GM23338 (cell line): ENCODE measurements around the gene UNC45B. TPM values are rescaled to one million over a fixed set of nuclear protein-coding genes. Genes with fewer than 3 reads are reported as not detected.

Experiments
- ATAC-seq: fragments of 200-7000 bp; cut with Tn5 transposase; 3 replicates; pipeline ENCODE4 v1.9.1; 2020
- DNase-seq: peaks from one replicate; pipeline ENCODE4 v3.0.0-alpha.2; 2015; ENCODE audit warnings: low spot score
- H2AFZ ChIP-seq: fragments of 200-600 bp; sonication (generic); 2 replicates; pipeline ENCODE4 v1.8.0; 2016; ENCODE audit warnings: antibody characterized with exemption, mild to moderate bottlenecking, moderate library complexity
- H3F3A ChIP-seq: fragments of 200-600 bp; sonication (generic); replicated peaks from 2 replicates; pipeline ENCODE4 v1.8.0; 2017; ENCODE audit warnings: antibody characterized with exemption, mixed run types, low read depth
- H3K27ac ChIP-seq: fragments of 200-600 bp; sonication (generic); 2 replicates; pipeline ENCODE4 v1.6.1; 2016; ENCODE audit warnings: low read depth
- H3K27me3 ChIP-seq: fragments of 200-600 bp; sonication (generic); 2 replicates; pipeline ENCODE4 v1.8.0; 2016; ENCODE audit warnings: mild to moderate bottlenecking, mixed run types, moderate library complexity; ENCODE audit not compliant: insufficient read depth
- H3K36me3 ChIP-seq: fragments of 200-600 bp; sonication (generic); 2 replicates; pipeline ENCODE4 v1.8.0; 2016; ENCODE audit warnings: mild to moderate bottlenecking; ENCODE audit not compliant: insufficient read depth
- H3K4me1 ChIP-seq: fragments of 200-600 bp; sonication (generic); 2 replicates; pipeline ENCODE4 v1.8.0; 2016; ENCODE audit warnings: mild to moderate bottlenecking, moderate library complexity; ENCODE audit not compliant: insufficient read depth
- H3K4me2 ChIP-seq: fragments of 200-600 bp; sonication (generic); 2 replicates; pipeline ENCODE4 v1.7.1; 2017; ENCODE audit warnings: mixed run types
- H3K4me3 ChIP-seq: fragments of 200-600 bp; sonication (generic); 2 replicates; pipeline ENCODE4 v1.6.1; 2016; ENCODE audit warnings: mixed run types
- H3K79me2 ChIP-seq: fragments of 200-600 bp; sonication (generic); replicated peaks from 2 replicates; pipeline ENCODE4 v1.8.0; 2017; ENCODE audit warnings: mild to moderate bottlenecking; ENCODE audit not compliant: insufficient read depth
- H3K9me2 ChIP-seq: fragments of 200-600 bp; sonication (generic); 2 replicates; pipeline ENCODE4 v1.8.0; 2017; ENCODE audit not compliant: insufficient read depth
- H4K20me1 ChIP-seq: fragments of 200-600 bp; sonication (generic); replicated peaks from 2 replicates; pipeline ENCODE4 v1.8.0; 2017; ENCODE audit warnings: mild to moderate bottlenecking; ENCODE audit not compliant: insufficient read depth
- H3K27ac Mint-ChIP-seq: 2 replicates; pipeline ENCODE4 v1.8.0; 2020; ENCODE audit warnings: inconsistent platforms, mild to moderate bottlenecking, moderate library complexity, mixed read lengths
- H3K27me3 Mint-ChIP-seq: 3 replicates; pipeline ENCODE4 v1.8.0; 2022; ENCODE audit warnings: low read depth, mild to moderate bottlenecking, moderate library complexity, mixed read lengths, inconsistent platforms; ENCODE audit not compliant: insufficient read depth, poor library complexity
- H3K36me3 Mint-ChIP-seq: 3 replicates; pipeline ENCODE4 v1.8.0; 2021; ENCODE audit warnings: low read depth, mild to moderate bottlenecking, inconsistent platforms, moderate library complexity, mixed read lengths
- H3K4me1 Mint-ChIP-seq: 3 replicates; pipeline ENCODE4 v1.8.0; 2020; ENCODE audit warnings: mild to moderate bottlenecking, inconsistent platforms, mixed read lengths
- H3K4me3 Mint-ChIP-seq: 3 replicates; pipeline ENCODE4 v1.8.0; 2021; ENCODE audit warnings: moderate library complexity, mild to moderate bottlenecking, inconsistent platforms, mixed read lengths
- H3K9me3 Mint-ChIP-seq: 3 replicates; pipeline ENCODE4 v1.8.0; 2020; ENCODE audit warnings: moderate library complexity, mild to moderate bottlenecking, inconsistent platforms, mixed read lengths
- CREB1 ChIP-seq: fragments of 250-450 bp; sonication (Bioruptor Pico); IDR thresholded peaks from 2 replicates; pipeline ENCODE4 v1.5.0; 2020; ENCODE audit warnings: low read depth, mild to moderate bottlenecking, moderate library complexity
- CTCF ChIP-seq, 2 experiments: fragments of 200-600 bp in 1 of 2; sonication (generic) in 1 of 2; conservative IDR thresholded peaks; 2 replicates each; pipeline versions ENCODE4 v1.5.1 to v1.6.1; 2016 to 2017; ENCODE audit warnings: antibody characterized with exemption in 2 of 2, low read depth in 2 of 2, mild to moderate bottlenecking in 2 of 2, moderate library complexity in 1 of 2
- ETS1 ChIP-seq: IDR thresholded peaks from 2 replicates; pipeline ENCODE4 v1.6.1; 2016; ENCODE audit warnings: antibody characterized with exemption
- EZH2 ChIP-seq: fragments of 200-600 bp; sonication (generic); IDR thresholded peaks from one replicate; pipeline ENCODE4 v1.8.0; 2017; ENCODE audit warnings: antibody characterized with exemption, mild to moderate bottlenecking, low read depth; ENCODE audit not compliant: unreplicated experiment
- EZH2phosphoT487 ChIP-seq: fragments of 200-600 bp; sonication (generic); IDR thresholded peaks from one replicate; pipeline ENCODE4 v1.8.1; 2018; ENCODE audit warnings: antibody characterized with exemption; ENCODE audit not compliant: unreplicated experiment
- JUNB ChIP-seq: IDR thresholded peaks from one replicate; pipeline ENCODE4 v1.6.1; 2016; ENCODE audit warnings: antibody characterized with exemption; ENCODE audit not compliant: unreplicated experiment
- NANOG ChIP-seq: IDR thresholded peaks from 2 replicates; pipeline ENCODE4 v1.6.1; 2016; ENCODE audit warnings: antibody characterized with exemption, borderline replicate concordance
- POLR2AphosphoS5 ChIP-seq: IDR thresholded peaks from 2 replicates; pipeline ENCODE4 v1.6.1; 2016; ENCODE audit warnings: antibody characterized with exemption, low read depth
- REST ChIP-seq: IDR thresholded peaks from one replicate; pipeline ENCODE4 v1.6.1; 2018; ENCODE audit warnings: antibody characterized with exemption; ENCODE audit not compliant: unreplicated experiment
- STAT1 ChIP-seq: IDR thresholded peaks from one replicate; pipeline ENCODE4 v1.6.1; 2016; ENCODE audit warnings: antibody characterized with exemption; ENCODE audit not compliant: unreplicated experiment
- ZNF114 ChIP-seq: fragments of 250-450 bp; sonication (Bioruptor Pico); IDR thresholded peaks from 2 replicates; pipeline ENCODE4 v1.5.0; 2020; ENCODE audit warnings: mild to moderate bottlenecking, moderate library complexity
- ZNF331 ChIP-seq: fragments of 250-450 bp; sonication (Bioruptor Pico); IDR thresholded peaks from 2 replicates; pipeline ENCODE4 v1.5.0; 2020; ENCODE audit warnings: low read depth, mild to moderate bottlenecking, moderate library complexity
- ZNF462 ChIP-seq: fragments of 250-450 bp; sonication (Bioruptor Pico); IDR thresholded peaks from 2 replicates; pipeline ENCODE4 v1.5.0; 2020; ENCODE audit warnings: mild to moderate bottlenecking, moderate library complexity
- polyA plus RNA-seq: library from polyadenylated mRNA; unstranded; fragments of >200 nt; fragmentation: Nextera tagmentation; extraction: Ambion mirVana; gene quantifications from 2 replicates; pipeline ENCODE4 v1.2.1, GENCODE V29; 2016
- total RNA-seq: library from RNA; depleted of rRNA; stranded (reverse); fragments of >200 nt; shearing (Covaris generic); gene quantifications from 2 replicates; pipeline ENCODE4 v1.2.3, GENCODE V29; 2014

UNC45B gene
- total and polyA plus RNA-seq, 2 experiments from 2014 or later, result 0.03 TPM; not detected in 1

- Mint-ChIP-seq H3K4me3 (no peak overlapping the region), H3K36me3 (no peaks in the 10 kb centered on the region), H3K27ac (no peak overlapping the region), H3K27me3 (peaks cover 6% of the 10 kb centered on the region), H3K4me1 (no peaks in the 10 kb centered on the region), H3K9me3 (no peaks in the 10 kb centered on the region)
- no peak for DNase-seq
- no peak for ATAC-seq
- H3K4me2 ChIP-seq, result no peak overlapping the region
- no peaks in the 10 kb centered on the region for H3F3A ChIP-seq
- H3K27ac ChIP-seq, result no peak overlapping the region
- no peak overlapping the region for H2AFZ ChIP-seq
- H3K36me3 ChIP-seq, result no peaks in the 10 kb centered on the region
- H3K4me1 ChIP-seq, result no peaks in the 10 kb centered on the region; the same call in 1 of the 2 replicates
- peaks cover 5% of the 10 kb centered on the region; the same call in 1 of the 2 replicates for H3K9me2 ChIP-seq
- no peaks in the 10 kb centered on the region for H3K79me2 ChIP-seq
- TF ChIP-seq EZH2 (no peak), POLR2AphosphoS5 (no peak), STAT1 (no peak), ZNF462 (CRISPR knock-in tag) (no peak), CTCF (conservative IDR thresholded peaks at IDR 0.05; ENCODE audit: low read depth in 2 of 2) (no peak), ZNF331 (CRISPR knock-in tag) (no peak), ZNF114 (CRISPR knock-in tag) (no peak), JUNB (no peak), ETS1 (no peak), NANOG (no peak), CREB1 (CRISPR knock-in tag) (no peak), EZH2phosphoT487 (no peak), REST (no peak)
- H4K20me1 ChIP-seq, result no peaks in the 10 kb centered on the region
- H3K27me3 ChIP-seq, result no peaks in the 10 kb centered on the region
- no peak overlapping the region for H3K4me3 ChIP-seq
These were observed 39.9 kb downstream of the UNC45B start for GRCh38 chr17:35187481-35187880.
